BE2C (cell line): ENCODE data around the gene LMO1.

Experiments used
- DNase-seq: peaks from one replicate; pipeline ENCODE4 v3.0.0-alpha.2; 2020
- H3K27me3 ChIP-seq: fragments of 250-450 bp; sonication (Bioruptor Pico); 2 replicates; pipeline ENCODE4 v1.5.1; 2020; ENCODE audit warnings: mild to moderate bottlenecking
- H3K36me3 ChIP-seq: fragments of 250-450 bp; sonication (Bioruptor Pico); 2 replicates; pipeline ENCODE4 v1.5.1; 2020; ENCODE audit warnings: mild to moderate bottlenecking
- H3K4me1 ChIP-seq: fragments of 250-450 bp; sonication (Bioruptor Pico); 2 replicates; pipeline ENCODE4 v1.5.1; 2020
- H3K4me3 ChIP-seq: 2 replicates; pipeline ENCODE4 v1.5.1; 2011; ENCODE audit warnings: low read depth, low read length
- H3K9me3 ChIP-seq: fragments of 250-450 bp; sonication (Bioruptor Pico); 2 replicates; pipeline ENCODE4 v1.5.1; 2020
- TF ChIP-seq, protein P1 (sequence below): IDR thresholded peaks from 2 replicates; pipeline ENCODE4 v1.5.1; 2012; ENCODE audit warnings: mild to moderate bottlenecking, low read depth, low read length

Gene LMO1

GRCh38 chr11:8230178-8230859 lies 33.4 kb downstream of the LMO1 start:
- no peak overlapping the region for H3K4me3 ChIP-seq
- no peak for DNase-seq
- no peaks in the 10 kb centered on the region for H3K27me3 ChIP-seq
- no peaks in the 10 kb centered on the region for H3K9me3 ChIP-seq
- H3K36me3 ChIP-seq, result no peaks in the 10 kb centered on the region
- TF ChIP-seq, protein P1, sequence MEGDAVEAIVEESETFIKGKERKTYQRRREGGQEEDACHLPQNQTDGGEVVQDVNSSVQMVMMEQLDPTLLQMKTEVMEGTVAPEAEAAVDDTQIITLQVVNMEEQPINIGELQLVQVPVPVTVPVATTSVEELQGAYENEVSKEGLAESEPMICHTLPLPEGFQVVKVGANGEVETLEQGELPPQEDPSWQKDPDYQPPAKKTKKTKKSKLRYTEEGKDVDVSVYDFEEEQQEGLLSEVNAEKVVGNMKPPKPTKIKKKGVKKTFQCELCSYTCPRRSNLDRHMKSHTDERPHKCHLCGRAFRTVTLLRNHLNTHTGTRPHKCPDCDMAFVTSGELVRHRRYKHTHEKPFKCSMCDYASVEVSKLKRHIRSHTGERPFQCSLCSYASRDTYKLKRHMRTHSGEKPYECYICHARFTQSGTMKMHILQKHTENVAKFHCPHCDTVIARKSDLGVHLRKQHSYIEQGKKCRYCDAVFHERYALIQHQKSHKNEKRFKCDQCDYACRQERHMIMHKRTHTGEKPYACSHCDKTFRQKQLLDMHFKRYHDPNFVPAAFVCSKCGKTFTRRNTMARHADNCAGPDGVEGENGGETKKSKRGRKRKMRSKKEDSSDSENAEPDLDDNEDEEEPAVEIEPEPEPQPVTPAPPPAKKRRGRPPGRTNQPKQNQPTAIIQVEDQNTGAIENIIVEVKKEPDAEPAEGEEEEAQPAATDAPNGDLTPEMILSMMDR, result no peak
- H3K4me1 ChIP-seq, result peaks cover 57% of the 10 kb centered on the region

GRCh38 chr11:8229299-8230177 lies 34.1 kb downstream of the LMO1 start:
- Histone ChIP-seq H3K27me3 (no peaks in the 10 kb centered on the region), H3K9me3 (no peaks in the 10 kb centered on the region), H3K36me3 (no peaks in the 10 kb centered on the region), H3K4me1 (peaks cover 50% of the 10 kb centered on the region), H3K4me3 (no peak overlapping the region)
- TF ChIP-seq, protein P1, result no peak
- DNase-seq, result peak; percentile 87

DNA sequence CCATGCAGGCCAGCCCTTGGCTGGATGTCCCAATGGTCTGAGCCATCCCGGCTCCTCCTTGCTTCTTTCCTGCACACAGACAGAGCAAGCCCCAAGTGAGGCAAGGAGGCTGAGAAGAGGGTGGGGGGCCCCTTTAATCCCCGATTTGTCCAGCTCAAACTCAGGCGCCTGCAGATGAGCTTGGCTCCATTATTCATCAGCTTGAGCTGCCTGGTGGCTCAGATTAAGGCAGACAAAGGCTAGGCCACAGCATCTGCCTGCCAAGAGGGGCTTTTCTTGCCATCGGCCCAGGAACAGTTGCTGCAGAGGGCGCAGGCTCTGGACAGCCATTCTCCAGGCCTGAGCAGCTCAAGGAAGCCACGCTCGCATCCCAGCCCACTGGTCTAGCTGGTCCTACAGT lies 35.4 kb downstream of the LMO1 start:
- Histone ChIP-seq H3K36me3 (no peaks in the 10 kb centered on the region), H3K4me3 (no peak overlapping the region), H3K4me1 (peaks cover 42% of the 10 kb centered on the region), H3K9me3 (no peaks in the 10 kb centered on the region), H3K27me3 (no peaks in the 10 kb centered on the region)
- TF ChIP-seq, protein P1, result no peak
- DNase-seq, result no peak

GRCh38 chr11:8227156-8228152 lies 36.2 kb downstream of the LMO1 start:
- no peak overlapping the region for H3K4me3 ChIP-seq
- no peak for DNase-seq
- H3K27me3 ChIP-seq, result no peaks in the 10 kb centered on the region
- TF ChIP-seq, protein P1, result no peak
- H3K36me3 ChIP-seq, result no peaks in the 10 kb centered on the region
- peaks cover 36% of the 10 kb centered on the region for H3K4me1 ChIP-seq
- no peaks in the 10 kb centered on the region for H3K9me3 ChIP-seq

GRCh38 chr11:8225589-8226036 lies 38.1 kb downstream of the LMO1 start:
- Histone ChIP-seq H3K36me3 (no peaks in the 10 kb centered on the region), H3K4me1 (peaks cover 17% of the 10 kb centered on the region)
- peak; percentile 77 for DNase-seq

More at GRCh38 chr11:8225589-8226036, 38.1 kb downstream of the LMO1 start:
- no peaks in the 10 kb centered on the region for H3K27me3 ChIP-seq
- no peaks in the 10 kb centered on the region for H3K9me3 ChIP-seq
- H3K4me3 ChIP-seq, result no peak overlapping the region
- TF ChIP-seq, protein P1, result peak; percentile 78
